HEK293T (cell line): Measurements from ENCODE around the gene COL23A1.

ENCODE experiments used
- CTCF ChIA-PET: fragments of 350-600 bp; formaldehyde crosslinking; extraction: SDS; loops from one replicate; lab custom pipeline; 2021; ENCODE audit warnings: antibody characterized with exemption, inconsistent platforms; lab: Yijun Ruan, JAX
- POLR2A ChIA-PET: fragments of 350-600 bp; formaldehyde crosslinking; extraction: SDS; loops from one replicate; lab custom pipeline; 2020; ENCODE audit warnings: antibody characterized with exemption, inconsistent platforms; lab: Yijun Ruan, JAX
- DNase-seq: peaks from one replicate; pipeline ENCODE4 v3.0.0; 2012; ENCODE audit warnings: mixed read lengths; ENCODE audit errors: extremely low spot score
- ARNT ChIP-seq: fragments of 450-650 bp; IDR thresholded peaks from 2 replicates; pipeline ENCODE4 v1.6.1; 2017; ENCODE audit warnings: mild to moderate bottlenecking
- BHLHE40 ChIP-seq: fragments of 450-650 bp; IDR thresholded peaks from 2 replicates; pipeline ENCODE4 v1.6.1; 2016; ENCODE audit warnings: mild to moderate bottlenecking, moderate library complexity, borderline replicate concordance
- CTBP1 ChIP-seq: fragments of 450-650 bp; IDR thresholded peaks from 2 replicates; pipeline ENCODE4 v1.6.1; 2016; ENCODE audit warnings: borderline replicate concordance
- ELF4 ChIP-seq: fragments of 450-650 bp; IDR thresholded peaks from 2 replicates; pipeline ENCODE4 v1.6.1; 2017; ENCODE audit warnings: antibody characterized with exemption
- FOXA1 ChIP-seq: fragments of 450-650 bp; IDR thresholded peaks from 2 replicates; pipeline ENCODE4 v1.6.1; 2016; ENCODE audit warnings: mild to moderate bottlenecking
- FOXM1 ChIP-seq: fragments of 450-650 bp; IDR thresholded peaks from 2 replicates; pipeline ENCODE4 v1.6.1; 2017; ENCODE audit warnings: mild to moderate bottlenecking, borderline replicate concordance
- HDGF ChIP-seq: fragments of 450-650 bp; IDR thresholded peaks from 2 replicates; pipeline ENCODE4 v1.6.1; 2017; ENCODE audit warnings: antibody characterized with exemption, borderline replicate concordance
- L3MBTL2 ChIP-seq: fragments of 450-650 bp; conservative IDR thresholded peaks from 2 replicates; pipeline ENCODE4 v1.6.1; 2016; ENCODE audit warnings: mild to moderate bottlenecking
- LEF1 ChIP-seq: fragments of 450-650 bp; IDR thresholded peaks from 2 replicates; pipeline ENCODE4 v1.6.1; 2017; ENCODE audit warnings: mild to moderate bottlenecking, borderline replicate concordance
- NFRKB ChIP-seq: fragments of 450-650 bp; IDR thresholded peaks from 2 replicates; pipeline ENCODE4 v1.6.1; 2016; ENCODE audit warnings: mild to moderate bottlenecking, moderate library complexity
- SP1 ChIP-seq: fragments of 450-650 bp; IDR thresholded peaks from 2 replicates; pipeline ENCODE4 v1.6.1; 2017
- SUZ12 ChIP-seq: fragments of 450-650 bp; IDR thresholded peaks from 2 replicates; pipeline ENCODE4 v1.6.1; 2016; ENCODE audit warnings: mild to moderate bottlenecking
- TARDBP ChIP-seq: fragments of 450-650 bp; IDR thresholded peaks from 2 replicates; pipeline ENCODE4 v1.6.1; 2016
- ZNF384 ChIP-seq: fragments of 450-650 bp; IDR thresholded peaks from 2 replicates; pipeline ENCODE4 v1.6.1; 2016
- TF ChIP-seq, protein P1 (sequence below): fragments of 450-650 bp; IDR thresholded peaks from 2 replicates; pipeline ENCODE4 v1.6.1; 2016

Gene COL23A1

DNA sequence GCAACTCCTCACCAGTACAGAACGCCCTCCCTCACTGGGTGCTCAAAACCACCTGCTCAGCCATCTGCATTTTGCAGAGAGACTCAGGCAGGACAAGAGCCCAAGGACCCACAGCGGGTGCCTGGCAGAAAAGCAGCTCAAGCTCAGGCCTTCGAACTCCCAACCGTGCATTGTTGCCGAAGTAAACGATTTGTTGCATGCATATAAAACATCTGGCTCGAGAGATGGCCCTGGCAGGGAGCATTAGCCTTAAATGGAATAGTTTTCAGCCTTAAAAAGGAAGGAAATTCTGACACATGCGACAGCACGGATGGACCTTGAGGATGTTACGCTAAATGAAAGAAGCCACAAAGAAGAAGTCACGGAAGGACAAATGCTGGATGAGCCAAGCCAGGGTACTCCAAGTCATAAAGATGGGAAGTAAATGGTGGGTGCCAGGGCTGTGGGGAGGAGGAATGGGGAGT, 197.2 kb downstream of the COL23A1 start:
- POLR2A ChIA-PET, result no interaction called here
- CTCF ChIA-PET, result no interaction called here
- DNase-seq, result no peak
- TF ChIP-seq, protein P1, sequence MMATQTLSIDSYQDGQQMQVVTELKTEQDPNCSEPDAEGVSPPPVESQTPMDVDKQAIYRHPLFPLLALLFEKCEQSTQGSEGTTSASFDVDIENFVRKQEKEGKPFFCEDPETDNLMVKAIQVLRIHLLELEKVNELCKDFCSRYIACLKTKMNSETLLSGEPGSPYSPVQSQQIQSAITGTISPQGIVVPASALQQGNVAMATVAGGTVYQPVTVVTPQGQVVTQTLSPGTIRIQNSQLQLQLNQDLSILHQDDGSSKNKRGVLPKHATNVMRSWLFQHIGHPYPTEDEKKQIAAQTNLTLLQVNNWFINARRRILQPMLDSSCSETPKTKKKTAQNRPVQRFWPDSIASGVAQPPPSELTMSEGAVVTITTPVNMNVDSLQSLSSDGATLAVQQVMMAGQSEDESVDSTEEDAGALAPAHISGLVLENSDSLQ, result no peak
- no peak for TF ChIP-seq CTBP1
- TF ChIP-seq L3MBTL2, result no peak
- TF ChIP-seq LEF1, result no peak
- TF ChIP-seq FOXA1, result no peak
- no peak for TF ChIP-seq FOXM1
- TF ChIP-seq TARDBP, result no peak
- TF ChIP-seq NFRKB, result no peak
- TF ChIP-seq SP1, result no peak
- TF ChIP-seq ZNF384, result no peak
- TF ChIP-seq SUZ12, result no peak
- TF ChIP-seq BHLHE40, result no peak
- TF ChIP-seq ELF4, result no peak
- no peak for TF ChIP-seq ARNT

DNA sequence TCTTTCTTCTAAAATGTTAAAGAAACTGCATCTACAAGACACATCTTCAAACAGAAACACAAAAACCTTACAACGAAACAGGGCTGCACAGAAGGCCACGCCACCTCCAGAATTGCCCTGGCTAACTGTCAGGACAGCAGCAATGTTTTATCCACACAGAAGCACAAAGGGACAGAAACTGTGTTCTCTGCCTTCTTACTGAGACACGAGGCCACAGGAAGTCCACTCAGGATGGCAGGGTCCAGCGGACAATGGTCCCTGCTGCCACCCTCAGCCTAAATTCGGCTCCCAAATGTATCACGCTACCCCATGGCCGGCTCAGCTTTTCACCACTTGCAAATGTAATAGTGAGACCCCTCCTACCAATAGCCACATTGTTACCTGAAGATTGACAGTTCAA, 197.8 kb downstream of the COL23A1 start:
- ChIA-PET POLR2A (no interaction called here), CTCF (no interaction called here)
- no peak for DNase-seq
- no peak for TF ChIP-seq TARDBP
- no peak for TF ChIP-seq ARNT
- TF ChIP-seq BHLHE40, result no peak
- TF ChIP-seq L3MBTL2, result no peak
- TF ChIP-seq ELF4, result no peak

DNA sequence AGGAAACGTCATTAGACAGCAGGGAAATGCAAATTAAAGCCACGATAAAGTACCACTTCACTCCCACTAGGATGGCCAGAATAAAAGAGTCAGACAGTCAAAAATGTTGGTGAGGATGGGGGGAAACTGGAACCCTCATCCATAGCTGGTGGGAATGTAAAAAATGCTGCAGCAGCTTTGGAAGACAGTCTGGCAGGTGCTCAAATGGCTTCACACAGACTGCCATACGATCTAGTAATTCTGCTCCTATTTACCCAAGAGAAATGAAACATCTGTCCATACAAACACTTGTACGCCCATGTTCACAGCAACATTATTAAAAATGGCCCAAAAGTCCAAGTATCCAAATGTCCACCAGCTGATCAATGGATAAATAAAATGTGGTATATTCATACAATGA, 198.7 kb downstream of the COL23A1 start:
- no peak for TF ChIP-seq ELF4
- TF ChIP-seq LEF1, result no peak
- no peak for TF ChIP-seq FOXA1
- TF ChIP-seq FOXM1, result no peak
- no peak for TF ChIP-seq SUZ12
- no peak for TF ChIP-seq CTBP1
- TF ChIP-seq, protein P1, result no peak
- TF ChIP-seq L3MBTL2, result no peak
- TF ChIP-seq HDGF, result no peak
- TF ChIP-seq ZNF384, result no peak
- TF ChIP-seq ARNT, result no peak
- TF ChIP-seq NFRKB, result no peak
- CTCF ChIA-PET, result no interaction called here
- POLR2A ChIA-PET, result no interaction called here
- DNase-seq, result no peak

DNA sequence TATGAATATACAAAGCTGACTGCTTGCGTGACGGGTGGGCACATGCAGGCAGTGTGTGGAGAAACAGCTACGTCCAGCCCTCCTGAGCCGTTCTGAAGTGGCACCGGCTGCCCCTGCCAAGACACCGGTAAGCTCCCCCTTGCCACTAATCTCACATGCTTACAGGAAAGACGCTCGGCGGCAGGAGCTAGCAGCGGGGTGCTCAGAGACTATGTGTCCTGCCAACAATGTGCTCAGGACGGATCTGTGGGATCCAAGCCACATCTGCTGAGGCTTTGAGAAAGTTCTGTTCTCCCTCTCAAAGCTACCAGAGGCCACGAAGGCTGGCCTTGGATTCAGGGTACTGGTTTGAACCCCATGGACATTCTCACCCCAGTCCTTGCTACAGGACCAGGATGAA, 200.4 kb downstream of the COL23A1 start:
- no peak for TF ChIP-seq L3MBTL2
- TF ChIP-seq CTBP1, result no peak
- TF ChIP-seq LEF1, result no peak
- TF ChIP-seq SUZ12, result no peak
- TF ChIP-seq, protein P1, result no peak
- no peak for TF ChIP-seq ELF4
- TF ChIP-seq BHLHE40, result no peak
- POLR2A ChIA-PET, result no interaction called here
- CTCF ChIA-PET, result no interaction called here
- no peak for DNase-seq

DNA sequence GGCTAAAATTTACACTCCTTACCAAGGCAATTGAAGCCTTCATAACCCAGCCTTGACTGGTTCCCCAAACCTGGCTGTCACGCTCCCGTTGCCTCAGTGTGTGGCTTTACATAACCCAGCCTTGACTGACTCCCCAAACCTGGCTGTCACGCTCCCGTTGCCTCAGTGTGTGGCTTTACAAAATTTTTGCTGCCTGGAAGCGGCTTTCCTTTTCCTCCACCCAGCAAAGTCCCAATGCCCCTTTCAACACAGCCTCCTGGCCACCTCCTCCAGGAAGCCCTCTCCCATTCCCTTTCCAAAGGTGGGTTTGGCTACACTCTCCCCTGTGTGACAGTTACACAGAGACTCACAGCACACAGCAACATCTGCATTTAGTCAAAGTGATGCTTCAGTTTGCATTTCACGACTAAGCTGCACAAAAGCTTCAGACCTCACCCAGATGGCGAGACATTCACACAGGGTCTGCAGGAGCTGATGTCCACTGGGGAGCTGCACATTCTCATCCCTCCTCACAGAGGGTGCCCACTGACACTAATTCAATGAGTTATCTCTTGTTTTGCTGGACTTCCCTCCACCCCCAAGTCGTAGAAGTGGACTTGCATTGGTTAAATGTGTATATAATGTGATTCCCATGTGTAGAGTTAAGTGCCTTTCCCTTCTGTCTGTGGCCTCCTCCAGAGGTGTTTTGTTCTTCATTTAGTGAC, 201.0 kb downstream of the COL23A1 start:
- TF ChIP-seq FOXA1 (no peak), LEF1 (no peak), L3MBTL2 (no peak), SP1 (no peak)
- CTCF ChIA-PET, result no interaction called here
- POLR2A ChIA-PET, result no interaction called here
- no peak for DNase-seq

DNA sequence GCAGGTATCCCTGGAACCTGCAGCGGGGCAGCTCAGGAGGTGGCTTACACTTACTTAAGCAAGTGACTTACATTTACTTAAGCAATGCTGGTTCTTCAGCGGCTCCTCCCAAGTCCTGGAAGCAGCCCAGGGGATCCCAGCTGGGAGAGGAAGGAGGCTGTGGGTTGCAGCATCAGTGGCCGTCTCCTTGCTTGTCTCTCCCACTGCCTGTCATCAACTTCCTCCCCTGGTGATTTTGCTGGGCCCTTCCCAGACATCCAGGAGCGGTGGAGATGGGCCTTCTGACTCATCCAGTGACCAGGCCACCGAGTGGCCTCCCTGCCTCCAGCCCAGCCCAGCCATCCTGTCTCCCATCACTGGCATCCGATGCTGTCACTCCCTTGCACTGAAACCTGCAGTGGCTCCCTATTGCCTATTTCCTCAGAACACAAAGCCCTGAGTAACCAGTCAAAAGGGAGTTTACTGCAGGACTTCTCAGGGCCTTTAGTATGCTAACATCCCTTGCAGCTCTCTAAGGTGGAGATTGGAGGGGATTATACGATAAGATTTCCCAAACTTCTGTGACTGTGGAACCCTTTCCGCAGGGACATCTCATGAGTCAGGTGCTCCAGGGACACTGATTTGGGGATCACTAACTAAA, 201.7 kb downstream of the COL23A1 start:
- POLR2A ChIA-PET, result no interaction called here
- TF ChIP-seq, protein P1, result no peak
- TF ChIP-seq LEF1 (no peak), ZNF384 (no peak), ARNT (no peak), SUZ12 (no peak), FOXA1 (no peak), ELF4 (no peak)
- CTCF ChIA-PET, result interaction anchor here (0.7 kb wide), 1 partner anchor 53 kb away, joined by 3 read pairs; no protein-coding TSS in a partner anchor
- DNase-seq, result no peak
